ENCODE results near the gene BLNK.

Gene BLNK

GRCh38 chr10:96270571-96270970, 798 bp downstream of the BLNK start:
- Histone ChIP-seq H3K4me2 (ENCODE audit: insufficient read depth, low read length, poor library complexity, severe bottlenecking) (no peak overlapping the region), H3K9me3 (replicated peaks in 1 of 2; ENCODE audit: control insufficient read depth in 2 of 2, insufficient read depth in 1 of 2, low read depth in 1 of 2, low read length in 2 of 2) (no peaks in the 10 kb centered on the region), H2AFZ (ENCODE audit: low read length) (no peak overlapping the region), H3K14ac (ENCODE audit: low read length) (no peak overlapping the region), H3K36me3 (replicated peaks in 1 of 2; ENCODE audit: control insufficient read depth in 2 of 2, insufficient read depth in 2 of 2, low read length in 2 of 2) (no peaks in the 10 kb centered on the region), H2BK15ac (ENCODE audit: low read length) (no peak overlapping the region), H3K79me1 (ENCODE audit: low read depth, low read length) (no peaks in the 10 kb centered on the region), H3K27ac (replicated peaks; ENCODE audit: low read length) (no peak overlapping the region), H4K8ac (ENCODE audit: low read depth, low read length) (no peak overlapping the region), H2BK5ac (ENCODE audit: low read length) (no peak overlapping the region), H4K91ac (ENCODE audit: low read depth, low read length, poor library complexity) (no peak overlapping the region), H2BK120ac (ENCODE audit: low read depth, low read length) (no peak overlapping the region), H3K23ac (ENCODE audit: low read depth, low read length, poor library complexity) (no peak overlapping the region), H3K9ac (ENCODE audit: low read depth, low read length, poor library complexity) (no peak overlapping the region), H3K4ac (ENCODE audit: low read length) (no peak overlapping the region), H3K4me3 (ENCODE audit: low read length in 2 of 2) (no peak overlapping the region), H3K4me1 (ENCODE audit: control insufficient read depth in 2 of 2, insufficient read depth in 1 of 2, low read depth in 1 of 2, low read length in 2 of 2) (no peaks in the 10 kb centered on the region), H2AK5ac (ENCODE audit: low read depth, low read length) (no peak overlapping the region), H3K27me3 (ENCODE audit: control insufficient read depth in 3 of 3, insufficient read depth in 3 of 3, low read depth in 1 of 3, low read length in 3 of 3) (no peaks in the 10 kb centered on the region), H2BK12ac (ENCODE audit: low read length) (no peak overlapping the region), H3K18ac (ENCODE audit: low read length) (no peak overlapping the region)
- no peak for DNase-seq (ENCODE audit: low spot score)
- WGBS, 2 donors (ENCODE audit: extremely low coverage in 2 of 2, insufficient read length in 2 of 2, insufficient replicate concordance in 1 of 2): no CpG with 5 or more reads among the region's 2 CpGs

DNA sequence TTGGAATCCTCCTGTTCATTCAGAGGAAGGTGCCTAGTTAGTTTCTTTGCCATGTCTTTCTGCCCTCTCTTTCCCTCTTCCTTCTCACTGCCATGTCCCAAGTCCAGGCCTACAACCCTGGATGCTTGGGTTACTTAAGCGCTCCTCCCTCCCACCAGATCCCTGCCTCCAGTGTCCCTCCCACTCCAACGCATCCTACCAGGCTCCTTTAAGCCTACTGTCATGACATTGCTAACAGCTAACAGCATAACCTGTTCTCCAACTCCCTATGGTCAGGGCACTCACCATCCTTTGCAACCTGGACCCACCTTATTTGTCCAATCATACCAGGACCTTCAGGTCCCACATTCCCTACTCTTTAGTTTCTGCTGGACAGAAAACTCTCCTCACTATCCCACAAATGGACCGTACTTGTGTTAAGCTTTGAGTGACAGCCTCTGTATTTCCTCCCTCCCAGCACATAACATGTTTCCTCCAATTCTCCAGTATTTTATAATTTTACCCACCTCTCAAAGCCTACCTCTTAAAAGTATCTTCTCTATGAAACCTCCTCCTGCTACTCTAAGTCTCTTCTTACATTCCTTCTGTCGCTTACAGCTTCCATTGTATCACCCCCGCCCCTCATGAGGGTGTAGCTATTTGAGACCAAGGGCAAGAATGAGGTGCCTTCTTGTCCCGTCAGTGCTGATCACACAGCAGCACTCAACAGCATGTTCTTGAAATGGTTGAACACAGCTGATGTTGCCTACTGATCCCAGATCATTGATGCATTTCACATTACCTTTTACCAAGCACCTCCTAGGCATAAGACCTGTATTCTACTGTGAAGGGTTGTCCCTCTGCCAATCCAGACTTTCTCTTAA, 1.7 kb downstream of the BLNK start:
- Histone ChIP-seq H3K4me1 (ENCODE audit: control insufficient read depth in 2 of 2, insufficient read depth in 1 of 2, low read depth in 1 of 2, low read length in 2 of 2) (no peaks in the 10 kb centered on the region), H3K27me3 (ENCODE audit: control insufficient read depth in 3 of 3, insufficient read depth in 3 of 3, low read depth in 1 of 3, low read length in 3 of 3) (no peaks in the 10 kb centered on the region), H3K18ac (ENCODE audit: low read length) (no peak overlapping the region), H2AK5ac (ENCODE audit: low read depth, low read length) (no peak overlapping the region), H2BK5ac (ENCODE audit: low read length) (no peak overlapping the region), H3K79me1 (ENCODE audit: low read depth, low read length) (no peaks in the 10 kb centered on the region), H3K9ac (ENCODE audit: low read depth, low read length, poor library complexity) (no peak overlapping the region), H3K23ac (ENCODE audit: low read depth, low read length, poor library complexity) (no peak overlapping the region), H2BK15ac (ENCODE audit: low read length) (no peak overlapping the region), H2BK120ac (ENCODE audit: low read depth, low read length) (no peak overlapping the region), H4K91ac (ENCODE audit: low read depth, low read length, poor library complexity) (no peak overlapping the region), H3K4me3 (ENCODE audit: low read length in 2 of 2) (no peak overlapping the region), H4K8ac (ENCODE audit: low read depth, low read length) (no peak overlapping the region), H2AFZ (ENCODE audit: low read length) (no peak overlapping the region), H3K36me3 (replicated peaks in 1 of 2; ENCODE audit: control insufficient read depth in 2 of 2, insufficient read depth in 2 of 2, low read length in 2 of 2) (no peaks in the 10 kb centered on the region), H3K27ac (replicated peaks; ENCODE audit: low read length) (no peak overlapping the region), H3K4ac (ENCODE audit: low read length) (no peak overlapping the region), H2BK12ac (ENCODE audit: low read length) (no peak overlapping the region), H3K9me3 (replicated peaks in 1 of 2; ENCODE audit: control insufficient read depth in 2 of 2, insufficient read depth in 1 of 2, low read depth in 1 of 2, low read length in 2 of 2) (no peaks in the 10 kb centered on the region), H3K14ac (ENCODE audit: low read length) (no peak overlapping the region), H3K4me2 (ENCODE audit: insufficient read depth, low read length, poor library complexity, severe bottlenecking) (no peak overlapping the region)
- no CpG with 5 or more reads among the region's 6 CpGs for WGBS, 2 donors (ENCODE audit: extremely low coverage in 2 of 2, insufficient read length in 2 of 2, insufficient replicate concordance in 1 of 2)
- DNase-seq (ENCODE audit: low spot score): no peak

DNA sequence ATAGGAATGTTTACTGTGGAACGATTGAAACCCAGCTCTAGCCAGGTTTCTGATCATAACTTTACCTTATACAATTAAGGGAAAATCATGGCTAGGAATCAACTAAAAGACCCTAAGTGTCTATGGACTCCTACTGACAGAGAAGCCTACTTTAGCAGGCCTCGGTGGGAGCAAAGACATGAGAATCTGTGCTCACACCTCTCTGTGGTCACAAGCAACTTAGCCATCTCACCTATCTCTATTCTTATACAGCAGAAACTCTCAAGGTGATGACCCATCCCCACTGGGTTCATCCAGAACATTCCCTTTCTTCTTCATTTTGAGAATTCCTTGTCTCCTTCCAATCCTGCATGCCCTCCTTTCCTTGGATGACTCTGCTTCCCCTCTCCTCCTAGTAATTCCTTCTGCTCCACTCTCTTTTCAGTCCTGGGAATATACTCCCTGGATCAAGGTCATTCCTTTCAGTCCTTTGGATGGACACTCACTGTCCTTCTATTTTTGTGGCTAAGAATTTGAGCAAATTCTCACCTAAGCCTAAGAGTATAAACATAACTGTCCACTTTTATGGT, 2.9 kb downstream of the BLNK start:
- Histone ChIP-seq H3K4ac (ENCODE audit: low read length) (no peak overlapping the region), H4K91ac (ENCODE audit: low read depth, low read length, poor library complexity) (no peak overlapping the region), H2BK120ac (ENCODE audit: low read depth, low read length) (no peak overlapping the region), H3K27ac (replicated peaks; ENCODE audit: low read length) (no peak overlapping the region), H3K36me3 (replicated peaks in 1 of 2; ENCODE audit: control insufficient read depth in 2 of 2, insufficient read depth in 2 of 2, low read length in 2 of 2) (no peaks in the 10 kb centered on the region), H3K4me1 (ENCODE audit: control insufficient read depth in 2 of 2, insufficient read depth in 1 of 2, low read depth in 1 of 2, low read length in 2 of 2) (peaks cover 0 to 4% of the 10 kb centered on the region in 2 donors), H3K27me3 (ENCODE audit: control insufficient read depth in 3 of 3, insufficient read depth in 3 of 3, low read depth in 1 of 3, low read length in 3 of 3) (no peaks in the 10 kb centered on the region), H4K8ac (ENCODE audit: low read depth, low read length) (no peak overlapping the region), H3K18ac (ENCODE audit: low read length) (no peak overlapping the region), H2BK15ac (ENCODE audit: low read length) (no peak overlapping the region), H2BK12ac (ENCODE audit: low read length) (no peak overlapping the region), H3K9ac (ENCODE audit: low read depth, low read length, poor library complexity) (no peak overlapping the region), H3K23ac (ENCODE audit: low read depth, low read length, poor library complexity) (no peak overlapping the region), H2BK5ac (ENCODE audit: low read length) (no peak overlapping the region), H3K14ac (ENCODE audit: low read length) (no peak overlapping the region), H3K4me3 (ENCODE audit: low read length in 2 of 2) (no peak overlapping the region), H3K79me1 (ENCODE audit: low read depth, low read length) (no peaks in the 10 kb centered on the region), H2AFZ (ENCODE audit: low read length) (no peak overlapping the region), H3K9me3 (replicated peaks in 1 of 2; ENCODE audit: control insufficient read depth in 2 of 2, insufficient read depth in 1 of 2, low read depth in 1 of 2, low read length in 2 of 2) (no peaks in the 10 kb centered on the region), H3K4me2 (ENCODE audit: insufficient read depth, low read length, poor library complexity, severe bottlenecking) (no peak overlapping the region), H2AK5ac (ENCODE audit: low read depth, low read length) (no peak overlapping the region)
- DNase-seq (ENCODE audit: low spot score): no peak
- no CpG with 5 or more reads among the region's 2 CpGs for WGBS, 2 donors (ENCODE audit: extremely low coverage in 2 of 2, insufficient read length in 2 of 2, insufficient replicate concordance in 1 of 2)

- no peak overlapping the region for H2AFZ ChIP-seq (ENCODE audit: low read length)
- no peak overlapping the region for H3K9ac ChIP-seq (ENCODE audit: low read depth, low read length, poor library complexity)
- H3K23ac ChIP-seq (ENCODE audit: low read depth, low read length, poor library complexity): no peak overlapping the region
- H3K4ac ChIP-seq (ENCODE audit: low read length): no peak overlapping the region
- WGBS, 2 donors (ENCODE audit: extremely low coverage in 2 of 2, insufficient read length in 2 of 2, insufficient replicate concordance in 1 of 2): no CpG with 5 or more reads among the region's 4 CpGs
- no peak overlapping the region for H2BK5ac ChIP-seq (ENCODE audit: low read length)
- no peak overlapping the region for H2AK5ac ChIP-seq (ENCODE audit: low read depth, low read length)
- no peak overlapping the region for H3K27ac ChIP-seq (replicated peaks; ENCODE audit: low read length)
- H3K18ac ChIP-seq (ENCODE audit: low read length): no peak overlapping the region
- H4K91ac ChIP-seq (ENCODE audit: low read depth, low read length, poor library complexity): no peak overlapping the region
- peaks cover 0 to 6% of the 10 kb centered on the region in 2 donors for H3K4me1 ChIP-seq (ENCODE audit: control insufficient read depth in 2 of 2, insufficient read depth in 1 of 2, low read depth in 1 of 2, low read length in 2 of 2)
- H3K36me3 ChIP-seq (replicated peaks in 1 of 2; ENCODE audit: control insufficient read depth in 2 of 2, insufficient read depth in 2 of 2, low read length in 2 of 2): no peaks in the 10 kb centered on the region
- no peaks in the 10 kb centered on the region for H3K79me1 ChIP-seq (ENCODE audit: low read depth, low read length)
- no peak overlapping the region for H2BK15ac ChIP-seq (ENCODE audit: low read length)
- H3K27me3 ChIP-seq (ENCODE audit: control insufficient read depth in 3 of 3, insufficient read depth in 3 of 3, low read depth in 1 of 3, low read length in 3 of 3): no peaks in the 10 kb centered on the region
- H3K9me3 ChIP-seq (replicated peaks in 1 of 2; ENCODE audit: control insufficient read depth in 2 of 2, insufficient read depth in 1 of 2, low read depth in 1 of 2, low read length in 2 of 2): no peaks in the 10 kb centered on the region
- H2BK120ac ChIP-seq (ENCODE audit: low read depth, low read length): no peak overlapping the region
- H3K4me3 ChIP-seq (ENCODE audit: low read length in 2 of 2): no peak overlapping the region
- H3K4me2 ChIP-seq (ENCODE audit: insufficient read depth, low read length, poor library complexity, severe bottlenecking): no peak overlapping the region
- no peak overlapping the region for H2BK12ac ChIP-seq (ENCODE audit: low read length)
- no peak for DNase-seq (ENCODE audit: low spot score)
- H3K14ac ChIP-seq (ENCODE audit: low read length): no peak overlapping the region
- no peak overlapping the region for H4K8ac ChIP-seq (ENCODE audit: low read depth, low read length)
Measured at GRCh38 chr10:96267234-96267705, 4.1 kb downstream of the BLNK start.
